Dendritic cell treated with granulocyte-macrophage colony-stimulating factor and Interleukin-4, amounts not matched to agents 40 ng/mL and 50 ng/mL, for 4 days (primary cell): ENCODE measurements around the gene ZNF214.
"Not testable (repeated sequence)": the region's sequence is repeated elsewhere in the genome, so short reads cannot be mapped to it uniquely, and the experiment has no call there.

Experiments
- H3K27ac Mint-ChIP-seq: one replicate; pipeline ENCODE4 v1.8.0; 2022; ENCODE audit warnings: mild to moderate bottlenecking, mixed read lengths
- H3K27me3 Mint-ChIP-seq: one replicate; pipeline ENCODE4 v1.8.0; 2022; ENCODE audit warnings: mild to moderate bottlenecking, mixed read lengths
- H3K36me3 Mint-ChIP-seq: one replicate; pipeline ENCODE4 v1.8.0; 2022; ENCODE audit warnings: low read depth, mixed read lengths
- H3K4me1 Mint-ChIP-seq: one replicate; pipeline ENCODE4 v1.8.0; 2022; ENCODE audit warnings: low read depth, mixed read lengths
- H3K4me3 Mint-ChIP-seq: one replicate; pipeline ENCODE4 v1.8.0; 2022; ENCODE audit warnings: mild to moderate bottlenecking, moderate library complexity, mixed read lengths
- H3K9me3 Mint-ChIP-seq: one replicate; pipeline ENCODE4 v1.8.0; 2022; ENCODE audit warnings: mixed read lengths
- intact Hi-C: fragments of 100-400 bp; cut with micrococcal nuclease; formaldehyde crosslinking; loops from one replicate; pipeline ENCODE4 v1.15.0; 2022

ZNF214 gene

DNA sequence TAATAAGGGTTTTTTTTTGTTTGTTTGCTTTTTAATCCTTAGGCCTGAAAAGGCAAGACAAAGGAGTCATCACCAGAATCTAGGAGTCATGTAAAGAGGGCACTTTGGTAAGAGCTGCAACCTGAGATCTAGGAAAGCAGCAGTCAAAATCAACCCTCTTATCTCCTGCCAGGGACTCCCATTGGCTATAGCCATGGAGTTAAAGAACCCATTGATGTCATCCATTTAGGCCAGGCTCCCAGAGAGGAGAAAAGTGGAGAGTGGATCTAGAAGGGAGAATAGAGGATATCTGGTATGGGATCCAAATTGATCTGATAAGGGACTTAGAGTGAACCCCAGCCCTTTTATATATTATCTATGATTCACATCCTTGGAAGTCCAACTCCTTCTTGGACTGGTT is 58.0 kb downstream of the ZNF214 start:
- Mint-ChIP-seq H3K27ac (no peak overlapping the region), H3K9me3 (no peaks in the 10 kb centered on the region), H3K36me3 (no peaks in the 10 kb centered on the region), H3K4me1 (no peaks in the 10 kb centered on the region), H3K27me3 (no peaks in the 10 kb centered on the region), H3K4me3 (no peak overlapping the region)
- intact Hi-C loops = no loop called here

DNA sequence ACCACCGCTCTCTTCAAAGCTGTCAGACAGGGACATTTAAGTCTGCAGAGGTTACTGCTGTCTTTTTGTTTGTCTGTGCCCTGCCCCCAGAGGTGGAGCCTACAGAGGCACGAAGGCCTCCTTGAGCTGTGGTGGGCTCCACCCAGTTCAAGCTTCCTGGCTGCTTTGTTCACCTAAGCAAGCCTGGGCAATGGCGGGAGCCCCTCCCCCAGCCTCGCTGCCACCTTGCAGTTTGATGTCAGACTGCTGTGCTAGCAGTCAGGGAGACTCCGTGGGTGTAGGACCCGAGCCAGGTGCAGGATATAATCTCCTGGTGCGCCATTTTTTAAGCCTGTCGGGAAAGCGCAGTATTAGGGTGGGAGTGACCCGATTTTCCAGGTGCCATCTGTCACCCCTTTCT is 65.9 kb downstream of the ZNF214 start:
- H3K9me3 Mint-ChIP-seq, H3K4me1 Mint-ChIP-seq, H3K27me3 Mint-ChIP-seq, H3K27ac Mint-ChIP-seq, H3K4me3 Mint-ChIP-seq, H3K36me3 Mint-ChIP-seq, intact Hi-C loops: not testable (repeated sequence)
